ENCODE results near the gene EIF5AL1.

Gene EIF5AL1

GRCh38 chr10:79560160-79560709 is 47.9 kb downstream of the EIF5AL1 start, which contains the start of gene SFTPA2:
Gene SFTPA2 (minus strand): TSS chr10:79560407. CDS start chr10:79559483, 924 bp downstream.
- no peak for DNase-seq

DNA sequence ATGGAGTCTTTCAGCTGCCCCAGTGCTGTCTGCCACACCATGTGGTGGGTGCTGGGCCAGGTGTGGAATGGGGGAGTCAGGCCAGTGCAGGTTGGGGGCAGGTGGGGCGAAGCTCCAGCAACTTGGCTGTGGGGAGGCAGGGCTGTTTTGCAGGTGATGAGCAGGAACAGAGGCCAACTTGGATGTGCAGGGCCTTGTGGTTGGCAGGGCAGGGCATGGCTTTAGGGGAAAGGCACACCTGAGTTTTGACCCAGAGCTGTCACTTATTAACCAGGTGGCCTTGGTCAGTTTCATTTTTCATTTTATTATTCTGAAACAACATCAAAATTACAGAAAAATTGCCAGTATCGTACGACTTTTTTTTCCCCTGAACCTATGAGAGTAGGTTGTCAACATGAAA is 48.9 kb downstream of the EIF5AL1 start:
- no peak for DNase-seq

DNA sequence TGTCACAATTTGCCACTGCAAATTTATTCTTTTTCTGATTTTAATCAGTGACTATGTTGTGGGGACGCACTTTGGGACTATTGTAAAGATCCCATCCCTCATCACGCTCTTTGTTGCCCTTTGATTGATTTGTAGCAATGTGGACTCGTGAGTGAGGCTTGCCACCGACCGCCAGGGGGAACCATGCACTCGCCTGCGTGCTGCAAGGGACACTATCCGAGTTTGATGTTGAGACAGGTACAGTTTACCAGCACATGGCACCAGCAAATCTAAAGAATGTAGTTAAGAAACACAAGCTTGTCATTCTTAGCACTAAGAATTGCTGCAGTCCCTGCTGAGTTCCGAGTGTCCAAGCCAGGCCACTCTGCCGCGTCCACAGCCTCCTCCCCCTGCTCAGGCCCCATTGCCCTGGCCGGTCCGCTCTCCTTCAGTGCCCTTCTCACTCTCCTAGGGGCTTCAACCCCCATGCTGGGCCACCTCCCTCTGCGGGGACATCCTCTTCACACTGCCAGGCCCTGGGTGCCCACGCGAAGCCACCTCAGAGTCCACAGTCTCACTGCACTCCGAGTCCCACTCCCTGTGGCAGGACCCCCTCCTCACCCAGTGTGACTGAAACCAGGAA is 49.9 kb downstream of the EIF5AL1 start:
- DNase-seq = peak; percentile 49 to 66

DNA sequence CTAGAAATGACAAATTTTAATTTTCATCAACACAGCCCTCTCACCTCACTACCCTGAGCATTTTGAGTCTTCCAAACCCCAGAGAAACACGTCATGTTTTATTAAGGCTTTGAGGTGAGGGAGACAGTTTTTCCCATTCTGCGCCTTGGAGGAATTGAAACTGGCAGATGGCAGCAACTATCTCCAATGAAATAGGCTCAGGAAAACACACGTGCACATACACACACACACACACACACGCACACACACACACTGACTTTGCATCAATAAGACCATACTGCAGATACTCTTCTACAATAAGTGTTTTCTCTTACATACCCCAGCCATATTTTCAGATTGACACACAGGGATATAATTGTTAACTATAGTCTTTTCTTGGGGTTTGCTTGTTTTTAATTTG is 51.1 kb downstream of the EIF5AL1 start:
- DNase-seq = no peak
